PFSK-1 (cell line): Measurements from ENCODE around the gene DIPK1B.

ENCODE experiments used
- FOXP2 ChIP-seq: optimal IDR thresholded peaks from 2 replicates; pipeline ENCODE3; 2011; ENCODE audit warnings: borderline replicate concordance, control low read depth, inconsistent platforms; ENCODE audit not compliant: insufficient read depth; ENCODE audit errors: extremely low read length, extremely low read depth
- POLR2AphosphoS5 ChIP-seq: IDR thresholded peaks from 2 replicates; pipeline ENCODE4 v1.6.1; 2012; ENCODE audit warnings: low read depth, mild to moderate bottlenecking, control low read depth, low read length, moderate library complexity
- SIN3A ChIP-seq: IDR thresholded peaks from 2 replicates; pipeline ENCODE4 v1.6.1; 2012; ENCODE audit warnings: mild to moderate bottlenecking, low read length, moderate library complexity, borderline replicate concordance; ENCODE audit not compliant: insufficient read depth
- TAF1 ChIP-seq: IDR thresholded peaks from 2 replicates; pipeline ENCODE4 v1.6.1; 2012; ENCODE audit warnings: low read length, control low read depth, borderline replicate concordance; ENCODE audit not compliant: insufficient read depth
- TF ChIP-seq, protein P1 (sequence below), 2 experiments: IDR thresholded peaks; 2 replicates each; pipeline versions ENCODE4 v1.6.1 to v1.8.0; 2011 to 2012; ENCODE audit warnings: low read depth in 2 of 2, low read length in 2 of 2, control low read depth in 1 of 2, inconsistent platforms in 1 of 2, mild to moderate bottlenecking in 1 of 2, moderate library complexity in 1 of 2; ENCODE audit not compliant: insufficient read depth in 1 of 2

DIPK1B gene

DNA sequence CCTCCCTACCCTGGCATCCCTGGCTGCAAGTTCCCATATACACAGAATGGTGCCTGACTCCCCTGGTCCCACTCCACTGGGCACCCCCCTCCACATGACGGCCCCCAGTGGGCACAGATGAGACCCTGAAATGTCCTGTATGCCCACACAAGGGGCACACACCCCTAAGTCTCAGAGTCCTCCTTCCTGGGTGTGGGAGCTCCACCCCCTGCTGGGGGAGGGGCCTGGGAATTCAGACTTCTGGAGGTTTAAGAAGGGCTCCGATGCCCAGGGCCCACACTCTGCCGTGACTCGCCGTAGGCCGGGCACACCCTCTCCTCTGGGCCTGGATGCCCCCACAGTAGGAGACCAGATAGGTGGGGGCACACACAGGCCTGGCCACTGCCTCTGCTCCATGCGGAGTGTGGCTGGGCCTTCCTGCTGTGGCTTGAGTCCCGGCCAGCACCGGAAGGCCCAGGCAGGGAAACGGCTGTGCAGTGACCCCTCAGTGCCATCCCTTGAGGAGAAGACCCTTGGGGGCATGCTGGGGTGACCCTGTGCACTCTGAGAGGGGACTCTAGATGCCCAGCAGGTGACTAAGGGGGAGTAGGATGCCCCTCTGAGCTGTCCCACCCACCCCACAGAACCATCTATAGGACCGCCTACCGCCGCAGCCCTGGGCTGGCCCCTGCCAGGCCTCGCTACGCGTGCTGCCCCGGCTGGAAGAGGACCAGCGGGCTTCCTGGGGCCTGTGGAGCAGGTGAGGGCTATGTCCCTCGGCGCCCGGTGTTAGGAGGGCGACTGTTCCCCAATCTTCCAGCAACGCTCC is 43.2 kb upstream of the DIPK1B start:
- TF ChIP-seq POLR2AphosphoS5 = no peak
- no peak for TF ChIP-seq FOXP2
- TF ChIP-seq, protein P1, sequence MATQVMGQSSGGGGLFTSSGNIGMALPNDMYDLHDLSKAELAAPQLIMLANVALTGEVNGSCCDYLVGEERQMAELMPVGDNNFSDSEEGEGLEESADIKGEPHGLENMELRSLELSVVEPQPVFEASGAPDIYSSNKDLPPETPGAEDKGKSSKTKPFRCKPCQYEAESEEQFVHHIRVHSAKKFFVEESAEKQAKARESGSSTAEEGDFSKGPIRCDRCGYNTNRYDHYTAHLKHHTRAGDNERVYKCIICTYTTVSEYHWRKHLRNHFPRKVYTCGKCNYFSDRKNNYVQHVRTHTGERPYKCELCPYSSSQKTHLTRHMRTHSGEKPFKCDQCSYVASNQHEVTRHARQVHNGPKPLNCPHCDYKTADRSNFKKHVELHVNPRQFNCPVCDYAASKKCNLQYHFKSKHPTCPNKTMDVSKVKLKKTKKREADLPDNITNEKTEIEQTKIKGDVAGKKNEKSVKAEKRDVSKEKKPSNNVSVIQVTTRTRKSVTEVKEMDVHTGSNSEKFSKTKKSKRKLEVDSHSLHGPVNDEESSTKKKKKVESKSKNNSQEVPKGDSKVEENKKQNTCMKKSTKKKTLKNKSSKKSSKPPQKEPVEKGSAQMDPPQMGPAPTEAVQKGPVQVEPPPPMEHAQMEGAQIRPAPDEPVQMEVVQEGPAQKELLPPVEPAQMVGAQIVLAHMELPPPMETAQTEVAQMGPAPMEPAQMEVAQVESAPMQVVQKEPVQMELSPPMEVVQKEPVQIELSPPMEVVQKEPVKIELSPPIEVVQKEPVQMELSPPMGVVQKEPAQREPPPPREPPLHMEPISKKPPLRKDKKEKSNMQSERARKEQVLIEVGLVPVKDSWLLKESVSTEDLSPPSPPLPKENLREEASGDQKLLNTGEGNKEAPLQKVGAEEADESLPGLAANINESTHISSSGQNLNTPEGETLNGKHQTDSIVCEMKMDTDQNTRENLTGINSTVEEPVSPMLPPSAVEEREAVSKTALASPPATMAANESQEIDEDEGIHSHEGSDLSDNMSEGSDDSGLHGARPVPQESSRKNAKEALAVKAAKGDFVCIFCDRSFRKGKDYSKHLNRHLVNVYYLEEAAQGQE (IDR thresholded peaks at IDR 0.05; ENCODE audit: insufficient read depth in 1 of 2, low read depth in 2 of 2, low read length in 2 of 2) = no peak
- no peak for TF ChIP-seq TAF1
- no peak for TF ChIP-seq SIN3A

DNA sequence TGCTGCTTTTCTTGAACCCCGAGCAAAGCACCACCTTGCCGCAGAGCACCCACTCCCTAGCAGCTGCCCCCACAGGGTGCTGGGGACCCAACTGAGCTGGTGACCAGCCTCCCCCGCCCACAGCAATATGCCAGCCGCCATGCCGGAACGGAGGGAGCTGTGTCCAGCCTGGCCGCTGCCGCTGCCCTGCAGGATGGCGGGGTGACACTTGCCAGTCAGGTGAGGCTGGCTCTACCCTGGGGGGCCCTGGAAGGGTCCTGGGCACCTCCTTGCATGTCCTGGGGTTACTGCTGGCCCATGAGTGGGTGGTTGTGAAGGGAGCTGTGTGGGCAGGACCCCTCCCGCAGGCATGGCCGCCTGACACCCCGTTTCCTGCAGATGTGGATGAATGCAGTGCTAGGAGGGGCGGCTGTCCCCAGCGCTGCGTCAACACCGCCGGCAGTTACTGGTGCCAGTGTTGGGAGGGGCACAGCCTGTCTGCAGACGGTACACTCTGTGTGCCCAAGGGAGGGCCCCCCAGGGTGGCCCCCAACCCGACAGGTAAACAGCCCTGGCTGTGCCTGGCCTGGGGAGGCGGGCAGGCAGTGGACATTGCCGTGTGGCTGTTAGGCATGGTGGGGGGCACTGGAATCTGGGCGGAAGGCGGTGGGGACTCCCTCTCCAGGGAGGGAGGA is 42.4 kb upstream of the DIPK1B start:
- no peak for TF ChIP-seq TAF1
- no peak for TF ChIP-seq FOXP2
- TF ChIP-seq, protein P1 (IDR thresholded peaks at IDR 0.05; ENCODE audit: insufficient read depth in 1 of 2, low read depth in 2 of 2, low read length in 2 of 2) = no peak
- TF ChIP-seq POLR2AphosphoS5 = no peak
- TF ChIP-seq SIN3A = no peak

DNA sequence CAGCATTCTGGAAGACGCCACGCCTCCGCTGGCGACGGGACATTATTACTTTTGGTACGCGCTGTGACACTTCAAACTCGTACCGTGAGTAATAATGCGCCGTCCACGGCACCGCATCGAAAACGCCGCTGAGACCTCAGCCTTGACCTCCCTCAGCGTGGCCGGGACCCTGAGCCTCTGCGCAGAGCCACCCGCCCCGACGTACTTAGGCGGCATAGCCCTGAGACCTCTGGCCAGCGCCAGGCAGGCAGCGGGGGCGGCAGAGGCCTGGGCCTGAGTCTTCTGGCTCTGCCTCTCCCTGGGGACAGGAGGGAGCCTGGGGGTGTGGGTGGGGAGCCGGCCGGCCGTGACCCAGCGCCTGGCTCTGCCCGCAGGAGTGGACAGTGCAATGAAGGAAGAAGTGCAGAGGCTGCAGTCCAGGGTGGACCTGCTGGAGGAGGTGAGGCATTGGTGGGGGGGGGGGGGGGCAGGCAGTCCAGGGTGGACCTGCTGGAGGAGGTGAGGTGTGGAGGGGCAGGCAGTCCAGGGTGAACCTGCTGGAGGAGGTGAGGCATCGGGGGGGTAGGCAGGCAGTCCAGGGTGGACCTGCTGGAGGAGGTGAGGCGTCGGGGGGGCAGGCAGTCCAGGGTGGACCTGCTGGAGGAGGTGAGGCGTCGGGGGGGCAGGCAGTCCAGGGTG is 41.7 kb upstream of the DIPK1B start:
- no peak for TF ChIP-seq POLR2AphosphoS5
- TF ChIP-seq, protein P1 (IDR thresholded peaks at IDR 0.05; ENCODE audit: insufficient read depth in 1 of 2, low read depth in 2 of 2, low read length in 2 of 2) = no peak
- no peak for TF ChIP-seq TAF1
- TF ChIP-seq SIN3A = no peak
- TF ChIP-seq FOXP2 = no peak

DNA sequence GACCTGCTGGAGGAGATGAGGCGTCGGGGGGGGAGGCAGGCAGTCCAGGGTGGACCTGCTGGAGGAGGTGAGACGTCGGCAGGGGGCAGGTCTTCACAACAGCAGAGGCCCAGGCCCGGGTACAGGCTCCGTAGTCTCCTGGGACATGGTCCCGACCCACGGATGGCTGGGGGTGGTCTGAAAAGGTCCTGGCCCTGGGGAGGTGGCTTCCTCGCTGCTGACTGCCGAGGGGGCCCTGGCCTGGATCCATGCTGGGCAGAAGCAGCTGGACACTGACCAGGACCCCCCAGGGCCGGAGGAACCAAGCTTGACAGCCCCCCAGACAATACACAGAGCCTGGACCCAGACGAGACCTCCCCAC is 41.1 kb upstream of the DIPK1B start:
- TF ChIP-seq TAF1 (no peak), POLR2AphosphoS5 (no peak), FOXP2 (no peak), SIN3A (no peak)
- TF ChIP-seq, protein P1 (IDR thresholded peaks at IDR 0.05; ENCODE audit: insufficient read depth in 1 of 2, low read depth in 2 of 2, low read length in 2 of 2) = no peak
